Coronary artery (tissue), 2 donors: ENCODE measurements around the gene OXTR.

Experiments
- DNase-seq: peaks from one replicate; pipeline ENCODE4 v3.0.0-alpha.2; 2017; ENCODE audit warnings: low spot score
- H3K27ac ChIP-seq, 2 donors: fragments of 200-600 bp; sonication (generic); one replicate each; pipeline ENCODE4 v1.5.1; 2016 to 2019
- H3K4me3 ChIP-seq: fragments of 200-600 bp; sonication (generic); 2 replicates; pipeline ENCODE4 v1.5.1; 2016; ENCODE audit warnings: mild to moderate bottlenecking, moderate library complexity
- CTCF ChIP-seq: fragments of 200-600 bp; sonication (generic); IDR thresholded peaks from one replicate; pipeline ENCODE4 v1.5.1; 2019; ENCODE audit warnings: antibody characterized with exemption

Gene OXTR

GRCh38 chr3:8768364-8769087 is 887 bp downstream of the OXTR start:
- no peak for DNase-seq
- H3K4me3 ChIP-seq, result peak overlapping the region; percentile 67

GRCh38 chr3:8767667-8768363 is 1.6 kb downstream of the OXTR start:
- DNase-seq, result no peak
- Histone ChIP-seq H3K27ac (no peak overlapping the region), H3K4me3 (peak overlapping the region; percentile 67)
- no peak for TF ChIP-seq CTCF

More at GRCh38 chr3:8768364-8769087, 887 bp downstream of the OXTR start:
- TF ChIP-seq CTCF, result no peak
- H3K27ac ChIP-seq, result no peak overlapping the region

- Histone ChIP-seq H3K4me3 (peak overlapping the region; percentile 67), H3K27ac (no peak overlapping the region)
- no peak for DNase-seq
- no peak for TF ChIP-seq CTCF
Measured at GRCh38 chr3:8767256-8767666, 2.2 kb downstream of the OXTR start.

- no peak for TF ChIP-seq CTCF
- no peak for DNase-seq
- H3K4me3 ChIP-seq, result no peak overlapping the region
- no peak overlapping the region for H3K27ac ChIP-seq
Measured at GRCh38 chr3:8766148-8766547, 3.3 kb downstream of the OXTR start.

GRCh38 chr3:8765528-8765927 is 3.9 kb downstream of the OXTR start:
- no peak overlapping the region for H3K27ac ChIP-seq
- no peak for DNase-seq
- TF ChIP-seq CTCF, result no peak
- no peak overlapping the region for H3K4me3 ChIP-seq

- no peak for DNase-seq
- Histone ChIP-seq H3K4me3 (no peak overlapping the region), H3K27ac (no peak overlapping the region)
- TF ChIP-seq CTCF, result no peak
Measured at GRCh38 chr3:8764528-8764927, 4.9 kb downstream of the OXTR start.
